Left ventricle myocardium superior (tissue), 1 donor: ENCODE measurements around the gene TEX13B. TPM values are rescaled to one million over a fixed set of nuclear protein-coding genes. Genes with fewer than 3 reads are reported as not detected.
"Not testable (repeated sequence)": the region's sequence is repeated elsewhere in the genome, so short reads cannot be mapped to it uniquely, and the experiment has no call there.

Experiments
- ATAC-seq: fragments of 200-7000 bp; cut with Tn5 transposase; one replicate; pipeline ENCODE4 v1.9.1; 2020; ENCODE audit warnings: mild to moderate bottlenecking, moderate library complexity
- DNase-seq: peaks from one replicate; pipeline ENCODE4 v3.0.0-alpha.2; 2020
- intact Hi-C: fragments of 100-400 bp; cut with micrococcal nuclease; formaldehyde crosslinking; loops from one replicate; pipeline ENCODE4 v1.11.0; 2022
- total RNA-seq: library from RNA; stranded (reverse); fragmentation: NEBNext Ultra II Directional; extraction: Animal tissue kit (Norgen Biotek cat#: 25700); gene quantifications from one replicate; pipeline ENCODE4 v1.2.1, GENCODE V29; 2021
- donor health status: DM: no; HTN: yes; CAD: no; lungs with severe emphysema.

Gene TEX13B
- total RNA-seq, 1 donor from 2014 or later = not detected

GRCh38 chrX:107955337-107955736 lies 26.8 kb downstream of the TEX13B start:
- ATAC-seq, intact Hi-C loops, DNase-seq: not testable (repeated sequence)

GRCh38 chrX:107940095-107940494 lies 42.1 kb downstream of the TEX13B start:
- DNase-seq (no peak), ATAC-seq (no peak)
- intact Hi-C loops = no loop called here

DNA sequence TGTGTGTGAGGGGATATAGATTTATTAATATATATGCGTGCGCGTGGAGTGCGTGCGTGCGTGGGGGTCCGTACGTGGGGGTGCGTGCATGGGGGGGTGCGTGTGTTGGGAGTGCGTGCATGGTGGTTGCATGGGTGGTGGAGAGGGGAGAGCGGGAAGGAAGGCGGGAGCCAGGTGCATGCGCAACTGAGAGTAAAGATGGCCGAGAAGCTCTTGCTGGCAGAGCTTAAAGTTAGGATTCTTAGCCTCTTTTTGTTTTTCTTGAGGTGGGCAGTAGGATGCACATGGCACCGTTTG lies 45.8 kb downstream of the TEX13B start:
- ATAC-seq (no peak), DNase-seq (no peak)
- intact Hi-C loops = no loop called here

GRCh38 chrX:107935664-107936433 lies 46.3 kb downstream of the TEX13B start:
- no peak for DNase-seq
- no peak for ATAC-seq
- intact Hi-C loops = no loop called here

GRCh38 chrX:107935200-107935599 lies 47.0 kb downstream of the TEX13B start:
- ATAC-seq (no peak), DNase-seq (no peak)
- intact Hi-C loops = no loop called here

DNA sequence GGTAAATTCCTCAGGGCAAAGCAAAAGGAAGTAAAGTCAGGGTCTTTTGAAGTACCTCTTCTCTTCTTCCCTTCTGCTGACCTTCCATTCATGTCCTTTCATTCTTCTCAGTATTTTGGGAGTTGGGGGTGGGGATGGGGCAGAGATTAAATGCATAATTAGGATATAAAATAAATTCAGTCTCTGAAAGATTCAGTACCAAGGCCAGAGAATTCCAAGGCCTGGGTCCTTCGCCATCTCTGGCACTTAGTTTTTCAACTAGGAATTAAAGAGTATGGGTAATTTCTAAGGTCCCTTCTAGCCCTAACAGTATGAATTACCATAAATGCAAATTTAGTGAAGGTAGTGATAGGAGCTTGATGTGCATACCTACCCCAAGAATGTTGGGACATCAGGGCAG lies 47.9 kb downstream of the TEX13B start:
- intact Hi-C loops = no loop called here
- DNase-seq (no peak), ATAC-seq (no peak)

Other genes starting within 250 kb of the TEX13B start
- 63.3 TPM for gene TSC22D3, start 206.6 kb downstream of the TEX13B start, total RNA-seq
- gene NCBP2L, start 204.6 kb downstream of the TEX13B start, total RNA-seq = not detected
- 5.6 TPM for gene MID2, start 156.5 kb downstream of the TEX13B start, total RNA-seq
- gene VSIG1, start 62.7 kb upstream of the TEX13B start, total RNA-seq = not detected
- 18.9 TPM for gene PSMD10, start 109.2 kb upstream of the TEX13B start, total RNA-seq
- gene ATG4A, start 109.4 kb upstream of the TEX13B start, total RNA-seq = 21.0 TPM